OCI-LY3 (cell line): ENCODE results near the gene APOB.

ENCODE experiments used
- H2AFZ ChIP-seq: fragments of 200-600, 300-600 bp; shearing (Covaris generic); 2 replicates; pipeline ENCODE4 v1.6.0; 2014; ENCODE audit warnings: antibody characterized with exemption, low read depth, low read length
- H3K27ac ChIP-seq: fragments of 200-600, 300-600 bp; sonication (generic); 2 replicates; pipeline ENCODE4 v1.5.1; 2014; ENCODE audit warnings: mild to moderate bottlenecking, low read length, moderate library complexity, mixed read lengths
- H3K27me3 ChIP-seq: fragments of 200-600, 300-600 bp; sonication (generic); 2 replicates; pipeline ENCODE4 v1.6.1; 2014; ENCODE audit warnings: low read depth, low read length, mixed read lengths
- H3K36me3 ChIP-seq: fragments of 200-600, 300-600 bp; sonication (generic); replicated peaks from 2 replicates; pipeline ENCODE3; 2014; ENCODE audit warnings: low read depth, low read length, mixed read lengths
- H3K4me1 ChIP-seq: fragments of 300-600, 200-600 bp; sonication (generic); 2 replicates; pipeline ENCODE4 v1.6.1; 2014; ENCODE audit warnings: low read length, mixed read lengths
- H3K4me2 ChIP-seq: fragments of 200-600, 300-600 bp; sonication (generic); 2 replicates; pipeline ENCODE4 v1.6.1; 2014; ENCODE audit warnings: low read length, mixed read lengths
- H3K4me3 ChIP-seq: fragments of 300-600, 200-600 bp; sonication (generic); 2 replicates; pipeline ENCODE4 v1.5.1; 2014; ENCODE audit warnings: antibody characterized with exemption, mild to moderate bottlenecking, low read length, moderate library complexity
- H3K79me2 ChIP-seq: fragments of 300-600, 200-600 bp; shearing (Covaris generic); 2 replicates; pipeline ENCODE4 v1.6.1; 2014; ENCODE audit warnings: mild to moderate bottlenecking, low read length, mixed read lengths
- H3K9ac ChIP-seq: fragments of 300-600, 200-600 bp; shearing (Covaris generic); 2 replicates; pipeline ENCODE4 v1.6.0; 2014; ENCODE audit warnings: mild to moderate bottlenecking, low read length, moderate library complexity
- H3K9me3 ChIP-seq: fragments of 200-600, 300-600 bp; shearing (Covaris generic); 2 replicates; pipeline ENCODE4 v1.6.1; 2014; ENCODE audit warnings: low read length, mixed read lengths; ENCODE audit not compliant: insufficient read depth
- H4K20me1 ChIP-seq: fragments of 200-600, 300-600 bp; sonication (generic); 2 replicates; pipeline ENCODE4 v1.6.1; 2016; ENCODE audit warnings: low read length, mixed read lengths; ENCODE audit not compliant: insufficient read depth
- EZH2phosphoT487 ChIP-seq: fragments of 200-600 bp; shearing (Covaris generic); IDR thresholded peaks from 2 replicates; pipeline ENCODE4 v1.6.1; 2018; ENCODE audit warnings: antibody characterized with exemption, mixed run types, low read depth
- TF ChIP-seq, protein P1 (sequence below): fragments of 200-600, 300-600 bp; sonication (generic); IDR thresholded peaks from 2 replicates; pipeline ENCODE4 v1.5.1; 2014; ENCODE audit warnings: antibody characterized with exemption, low read length, low read depth

The APOB gene

DNA sequence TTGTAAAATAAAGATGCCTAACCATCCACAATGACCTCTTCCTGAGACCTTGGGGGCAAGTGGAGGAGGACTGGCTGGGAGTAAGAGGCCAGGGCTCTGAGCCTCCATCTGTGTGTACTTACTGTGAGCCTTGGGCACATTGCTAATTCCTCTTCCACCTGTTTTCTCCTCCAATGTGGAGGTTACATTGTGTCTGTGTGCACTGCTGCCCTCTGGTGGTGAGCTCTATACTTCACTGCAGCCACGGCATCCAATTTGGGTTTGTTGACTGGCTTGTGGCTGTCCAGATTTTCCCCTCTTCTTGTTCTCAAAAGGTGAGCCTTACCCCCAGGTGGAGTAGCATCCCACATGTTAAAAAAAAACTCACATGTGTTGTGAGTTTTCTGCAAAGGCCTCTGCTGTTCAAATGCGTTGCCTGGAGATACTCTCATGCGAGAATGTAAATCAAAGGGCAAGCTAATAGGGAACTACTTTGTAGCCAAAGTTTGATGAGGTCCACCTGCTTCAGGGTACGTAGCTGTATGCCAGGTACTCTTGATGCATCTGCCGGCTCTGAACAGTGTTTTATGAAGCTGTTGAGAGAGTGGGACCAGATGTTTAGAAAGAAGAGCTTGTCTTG lies 80.8 kb downstream of the APOB start:
- Histone ChIP-seq H3K4me3 (peak overlapping the region; percentile 12; the same call in 1 of the 2 replicates), H3K9ac (no peak overlapping the region), H2AFZ (no peak overlapping the region), H3K79me2 (no peaks in the 10 kb centered on the region), H3K4me2 (peak overlapping the region; percentile 59), H3K4me1 (peaks cover 14% of the 10 kb centered on the region), H4K20me1 (no peaks in the 10 kb centered on the region), H3K27me3 (peaks cover 15% of the 10 kb centered on the region; the same call in 1 of the 2 replicates), H3K36me3 (no peaks in the 10 kb centered on the region), H3K27ac (no peak overlapping the region), H3K9me3 (no peaks in the 10 kb centered on the region)
- TF ChIP-seq, protein P1, sequence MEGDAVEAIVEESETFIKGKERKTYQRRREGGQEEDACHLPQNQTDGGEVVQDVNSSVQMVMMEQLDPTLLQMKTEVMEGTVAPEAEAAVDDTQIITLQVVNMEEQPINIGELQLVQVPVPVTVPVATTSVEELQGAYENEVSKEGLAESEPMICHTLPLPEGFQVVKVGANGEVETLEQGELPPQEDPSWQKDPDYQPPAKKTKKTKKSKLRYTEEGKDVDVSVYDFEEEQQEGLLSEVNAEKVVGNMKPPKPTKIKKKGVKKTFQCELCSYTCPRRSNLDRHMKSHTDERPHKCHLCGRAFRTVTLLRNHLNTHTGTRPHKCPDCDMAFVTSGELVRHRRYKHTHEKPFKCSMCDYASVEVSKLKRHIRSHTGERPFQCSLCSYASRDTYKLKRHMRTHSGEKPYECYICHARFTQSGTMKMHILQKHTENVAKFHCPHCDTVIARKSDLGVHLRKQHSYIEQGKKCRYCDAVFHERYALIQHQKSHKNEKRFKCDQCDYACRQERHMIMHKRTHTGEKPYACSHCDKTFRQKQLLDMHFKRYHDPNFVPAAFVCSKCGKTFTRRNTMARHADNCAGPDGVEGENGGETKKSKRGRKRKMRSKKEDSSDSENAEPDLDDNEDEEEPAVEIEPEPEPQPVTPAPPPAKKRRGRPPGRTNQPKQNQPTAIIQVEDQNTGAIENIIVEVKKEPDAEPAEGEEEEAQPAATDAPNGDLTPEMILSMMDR, result peak; percentile 97
- TF ChIP-seq EZH2phosphoT487, result no peak

- no peak overlapping the region for H3K27ac ChIP-seq
- H3K4me3 ChIP-seq, result no peak overlapping the region
- H3K4me2 ChIP-seq, result no peak overlapping the region
- H3K27me3 ChIP-seq, result peaks cover 15% of the 10 kb centered on the region; the same call in 1 of the 2 replicates
- no peak overlapping the region for H2AFZ ChIP-seq
- H3K4me1 ChIP-seq, result peaks cover 14% of the 10 kb centered on the region
- no peaks in the 10 kb centered on the region for H3K9me3 ChIP-seq
- H4K20me1 ChIP-seq, result no peaks in the 10 kb centered on the region
- no peak overlapping the region for H3K9ac ChIP-seq
- TF ChIP-seq, protein P1, result no peak
- TF ChIP-seq EZH2phosphoT487, result no peak
- no peaks in the 10 kb centered on the region for H3K36me3 ChIP-seq
- no peaks in the 10 kb centered on the region for H3K79me2 ChIP-seq
Measured at GRCh38 chr2:20961858-20962257, 82.0 kb downstream of the APOB start.

DNA sequence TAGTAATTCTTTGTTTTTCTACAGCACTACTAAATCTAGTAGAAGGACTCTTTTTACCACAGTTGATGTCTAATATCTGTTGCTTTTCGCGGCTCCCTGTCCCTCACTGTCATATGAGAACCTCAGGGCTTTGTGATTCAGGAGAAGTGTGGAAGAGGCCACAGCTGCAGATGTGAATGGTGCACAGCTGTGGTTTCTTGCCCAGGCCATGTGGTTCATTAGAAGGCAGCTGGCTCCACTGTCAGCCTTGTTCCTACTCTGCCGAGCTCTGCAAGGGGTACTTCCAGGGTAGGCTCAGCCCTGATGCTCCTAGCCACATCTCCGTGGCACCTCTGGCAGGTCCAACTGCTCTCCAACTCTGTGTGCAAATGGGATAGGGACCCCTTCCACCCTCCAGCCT lies 83.9 kb downstream of the APOB start:
- Histone ChIP-seq H3K27ac (no peak overlapping the region), H3K27me3 (peaks cover 10% of the 10 kb centered on the region; the same call in 1 of the 2 replicates), H3K36me3 (no peaks in the 10 kb centered on the region), H3K79me2 (no peaks in the 10 kb centered on the region), H2AFZ (no peak overlapping the region), H3K9ac (no peak overlapping the region), H3K4me3 (no peak overlapping the region), H3K4me2 (no peak overlapping the region), H3K4me1 (peaks cover 14% of the 10 kb centered on the region), H3K9me3 (no peaks in the 10 kb centered on the region), H4K20me1 (no peaks in the 10 kb centered on the region)
- TF ChIP-seq, protein P1, result no peak
- TF ChIP-seq EZH2phosphoT487, result no peak

- Histone ChIP-seq H3K27ac (no peak overlapping the region), H3K36me3 (no peaks in the 10 kb centered on the region), H3K4me3 (no peak overlapping the region), H3K4me1 (peaks cover 13% of the 10 kb centered on the region), H3K9ac (no peak overlapping the region), H3K79me2 (no peaks in the 10 kb centered on the region), H3K27me3 (peaks cover 7% of the 10 kb centered on the region; the same call in 1 of the 2 replicates), H3K4me2 (no peak overlapping the region), H2AFZ (no peak overlapping the region), H4K20me1 (no peaks in the 10 kb centered on the region), H3K9me3 (no peaks in the 10 kb centered on the region)
- TF ChIP-seq, protein P1, result no peak
- TF ChIP-seq EZH2phosphoT487, result no peak
Measured at GRCh38 chr2:20959252-20959651, 84.6 kb downstream of the APOB start.
